Subcutaneous abdominal adipose tissue (tissue), 5 donors: Measurements from ENCODE around the gene SIPA1L3.

Source experiments
- H3K27ac ChIP-seq: one replicate; pipeline ENCODE4 v1.7.0; 2013; ENCODE audit warnings: low read depth, mild to moderate bottlenecking, inconsistent platforms, low read length, moderate library complexity
- H3K27me3 ChIP-seq, 5 donors: one replicate each; pipeline ENCODE4 v1.7.0; 2013; ENCODE audit warnings: low read length in 5 of 5, inconsistent platforms in 1 of 5; ENCODE audit not compliant: control insufficient read depth in 5 of 5, insufficient read depth in 4 of 5
- H3K36me3 ChIP-seq, 5 donors: one replicate each; pipeline ENCODE4 v1.7.0; 2013; ENCODE audit warnings: low read length in 5 of 5; ENCODE audit not compliant: control insufficient read depth in 5 of 5, insufficient read depth in 5 of 5
- H3K4me1 ChIP-seq, 5 donors: one replicate each; pipeline ENCODE4 v1.7.0; 2013; ENCODE audit warnings: low read length in 5 of 5, mild to moderate bottlenecking in 3 of 5, moderate library complexity in 1 of 5; ENCODE audit not compliant: control insufficient read depth in 5 of 5, insufficient read depth in 5 of 5
- H3K4me3 ChIP-seq, 5 donors: one replicate each; pipeline ENCODE4 v1.7.0; 2013; ENCODE audit warnings: low read length in 5 of 5, low read depth in 1 of 5
- H3K9ac ChIP-seq, 5 donors: one replicate each; pipeline ENCODE4 v1.7.0; 2013; ENCODE audit warnings: low read length in 5 of 5, mild to moderate bottlenecking in 4 of 5, moderate library complexity in 3 of 5
- H3K9me3 ChIP-seq, 5 donors: one replicate each; pipeline ENCODE4 v1.7.0; 2013; ENCODE audit warnings: low read length in 5 of 5; ENCODE audit not compliant: control insufficient read depth in 5 of 5
- donor health status: healthy.
- donor health status: healthy.
- donor health status: healthy.
- donor health status: healthy.
- donor health status: healthy.

The SIPA1L3 gene

DNA sequence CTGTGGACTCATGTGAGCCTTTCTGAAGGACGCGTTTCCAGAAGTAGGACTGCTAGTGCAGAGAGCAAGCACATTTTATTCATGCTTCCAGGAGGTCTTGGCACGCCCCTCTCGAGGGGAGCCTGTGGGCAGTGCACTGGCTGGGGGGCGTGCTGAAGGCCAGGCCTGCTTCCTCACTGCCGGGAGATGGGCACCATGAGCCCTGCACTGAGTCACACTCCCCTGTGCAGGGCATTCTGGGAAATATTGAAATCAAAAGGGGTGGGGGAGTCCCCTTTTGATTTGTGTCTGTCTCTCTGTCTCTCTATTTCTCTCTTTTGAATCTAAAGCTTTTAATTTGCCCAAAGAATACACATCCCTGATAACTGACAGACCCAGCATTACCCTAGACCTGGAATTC is 283.1 kb downstream of the SIPA1L3 start:
- peaks cover 0 to 33% (median 15%) of the 10 kb centered on the region in 5 donors for H3K36me3 ChIP-seq
- H3K9ac ChIP-seq: no peak overlapping the region
- no peak overlapping the region for H3K4me3 ChIP-seq

DNA sequence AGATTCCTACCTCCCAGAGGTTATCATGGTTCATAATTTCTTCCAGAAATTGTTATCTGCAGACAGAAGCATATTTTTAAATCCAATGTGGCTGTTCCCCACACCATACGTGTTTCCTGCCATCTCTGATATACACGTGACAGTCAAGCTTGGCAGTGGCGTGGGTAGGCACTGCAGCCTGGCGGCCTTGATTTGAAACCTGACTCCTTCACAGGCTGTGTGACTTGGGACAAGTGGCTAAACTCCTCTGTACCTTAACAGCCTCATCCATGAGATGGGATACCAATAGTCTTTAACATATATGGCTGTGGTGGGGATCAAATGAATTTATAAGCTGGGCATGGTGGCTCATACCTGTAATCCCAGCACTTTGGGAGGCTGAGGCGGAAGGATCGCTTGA is 283.8 kb downstream of the SIPA1L3 start:
- H3K9ac ChIP-seq: no peak overlapping the region
- peaks cover 0 to 30% (median 10%) of the 10 kb centered on the region in 5 donors for H3K36me3 ChIP-seq
- H3K4me3 ChIP-seq: no peak overlapping the region
- no peaks in the 10 kb centered on the region for H3K27me3 ChIP-seq
- H3K9me3 ChIP-seq: no peaks in the 10 kb centered on the region
- H3K4me1 ChIP-seq: no peaks in the 10 kb centered on the region
- H3K27ac ChIP-seq: no peak overlapping the region

More for the DNA sequence above, 283.1 kb downstream of the SIPA1L3 start:
- no peaks in the 10 kb centered on the region for H3K27me3 ChIP-seq
- H3K9me3 ChIP-seq: no peaks in the 10 kb centered on the region
- H3K4me1 ChIP-seq: no peaks in the 10 kb centered on the region
- no peak overlapping the region for H3K27ac ChIP-seq

DNA sequence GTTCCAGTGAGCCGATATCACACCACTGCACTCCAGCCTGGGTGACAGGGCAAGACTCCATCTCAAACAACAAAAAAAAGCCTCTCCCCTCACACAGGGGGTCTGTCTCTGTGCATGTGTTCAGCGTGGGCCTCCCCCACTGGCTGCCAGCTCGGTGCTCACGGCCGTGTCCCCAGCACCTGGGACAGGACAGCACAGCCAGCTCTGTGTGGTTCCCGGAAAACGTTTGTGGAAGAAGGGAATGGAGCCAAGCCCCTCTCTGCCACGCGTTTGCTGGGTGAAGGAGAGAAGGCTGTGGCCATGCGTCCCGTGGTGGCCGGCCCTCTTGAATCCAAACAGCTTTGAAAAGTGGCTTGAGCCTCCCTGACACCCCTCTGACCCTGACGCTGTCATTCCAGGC is 284.7 kb downstream of the SIPA1L3 start:
- H3K4me1 ChIP-seq: no peaks in the 10 kb centered on the region
- H3K9ac ChIP-seq: no peak overlapping the region
- peaks cover 0 to 28% (median 10%) of the 10 kb centered on the region in 5 donors for H3K36me3 ChIP-seq
- H3K4me3 ChIP-seq: no peak overlapping the region
- no peaks in the 10 kb centered on the region for H3K27me3 ChIP-seq
- no peak overlapping the region for H3K27ac ChIP-seq
- no peaks in the 10 kb centered on the region for H3K9me3 ChIP-seq

DNA sequence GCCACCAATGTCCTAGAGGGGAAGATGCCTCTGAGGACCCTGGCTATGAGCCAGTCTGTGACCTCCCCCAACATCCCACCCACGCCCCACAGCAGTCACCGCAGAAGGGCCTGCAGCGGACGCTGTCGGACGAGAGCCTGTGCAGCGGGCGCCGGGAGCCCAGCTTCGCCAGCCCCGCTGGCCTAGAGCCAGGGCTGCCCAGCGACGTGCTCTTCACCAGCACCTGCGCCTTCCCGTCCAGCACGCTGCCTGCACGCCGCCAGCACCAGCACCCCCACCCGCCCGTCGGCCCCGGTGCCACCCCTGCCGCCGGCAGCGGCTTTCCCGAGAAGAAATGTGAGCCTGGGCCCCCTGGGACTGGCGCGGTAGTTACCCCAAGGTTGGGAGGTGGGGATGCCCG is 286.4 kb downstream of the SIPA1L3 start:
- Histone ChIP-seq H3K36me3 (peaks cover 0 to 41% (median 18%) of the 10 kb centered on the region in 5 donors), H3K27ac (no peak overlapping the region)

DNA sequence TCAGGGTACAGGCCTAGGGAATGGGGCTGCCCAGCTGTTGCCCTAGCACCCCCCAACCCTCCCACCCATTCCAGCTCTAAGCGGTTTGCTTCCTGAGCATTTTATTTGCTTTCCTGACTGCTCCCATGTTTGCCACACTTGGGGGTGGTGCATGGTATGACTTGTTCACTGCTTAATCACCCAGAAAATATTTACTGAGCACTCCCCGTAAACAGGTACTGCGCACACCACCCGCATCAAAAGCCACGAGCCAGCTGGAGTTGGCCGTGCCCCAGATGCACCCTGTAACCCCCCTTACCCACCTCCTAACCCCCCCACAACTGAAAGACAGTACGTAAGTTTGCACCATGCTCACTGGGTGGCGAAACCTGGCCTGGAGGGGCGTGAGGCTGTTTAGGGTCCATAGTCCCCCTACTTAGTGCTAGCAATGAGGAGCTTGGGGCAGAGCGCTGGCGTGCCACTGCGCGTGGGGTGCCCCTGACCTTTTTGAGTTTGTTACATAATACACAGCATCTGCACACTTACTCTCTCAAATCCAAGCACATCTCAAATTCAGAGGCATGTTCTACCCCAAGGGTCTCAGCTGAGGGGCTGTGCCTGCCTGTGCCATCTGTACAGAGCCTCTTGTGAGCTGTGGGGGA is 287.2 kb downstream of the SIPA1L3 start:
- Histone ChIP-seq H3K27ac (no peak overlapping the region), H3K4me3 (no peak overlapping the region), H3K27me3 (no peaks in the 10 kb centered on the region), H3K36me3 (peaks cover 0 to 49% (median 24%) of the 10 kb centered on the region in 5 donors), H3K9me3 (no peaks in the 10 kb centered on the region), H3K4me1 (no peaks in the 10 kb centered on the region), H3K9ac (no peak overlapping the region)

More for the DNA sequence above, 286.4 kb downstream of the SIPA1L3 start:
- H3K9me3 ChIP-seq: no peaks in the 10 kb centered on the region
- H3K9ac ChIP-seq: no peak overlapping the region
- no peak overlapping the region for H3K4me3 ChIP-seq
- H3K27me3 ChIP-seq: no peaks in the 10 kb centered on the region
- H3K4me1 ChIP-seq: no peaks in the 10 kb centered on the region

DNA sequence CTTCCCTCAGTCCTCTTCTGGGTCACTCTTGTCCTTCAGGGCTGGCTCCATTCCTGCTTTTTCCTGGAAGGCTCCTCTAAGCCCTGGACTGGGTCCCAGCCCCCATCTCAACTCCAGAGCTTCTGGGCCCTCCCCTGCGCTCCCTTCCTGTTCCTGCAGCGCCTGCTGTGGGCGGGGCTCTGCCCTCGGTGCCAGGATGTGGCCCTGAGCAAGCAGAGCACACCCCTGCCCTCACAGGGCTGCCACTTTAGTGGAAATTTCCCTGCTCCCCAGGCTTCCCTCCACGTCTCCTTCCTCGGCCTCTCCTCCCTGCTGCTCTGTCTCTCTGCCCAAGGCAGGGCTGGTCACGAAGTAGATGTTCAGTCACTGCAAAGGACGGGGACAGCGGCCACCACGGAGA is 288.2 kb downstream of the SIPA1L3 start:
- Histone ChIP-seq H3K9me3 (no peaks in the 10 kb centered on the region), H3K27ac (no peak overlapping the region), H3K9ac (no peak overlapping the region), H3K36me3 (peaks cover 0 to 51% (median 25%) of the 10 kb centered on the region in 5 donors), H3K4me3 (no peak overlapping the region), H3K4me1 (no peaks in the 10 kb centered on the region), H3K27me3 (no peaks in the 10 kb centered on the region)

DNA sequence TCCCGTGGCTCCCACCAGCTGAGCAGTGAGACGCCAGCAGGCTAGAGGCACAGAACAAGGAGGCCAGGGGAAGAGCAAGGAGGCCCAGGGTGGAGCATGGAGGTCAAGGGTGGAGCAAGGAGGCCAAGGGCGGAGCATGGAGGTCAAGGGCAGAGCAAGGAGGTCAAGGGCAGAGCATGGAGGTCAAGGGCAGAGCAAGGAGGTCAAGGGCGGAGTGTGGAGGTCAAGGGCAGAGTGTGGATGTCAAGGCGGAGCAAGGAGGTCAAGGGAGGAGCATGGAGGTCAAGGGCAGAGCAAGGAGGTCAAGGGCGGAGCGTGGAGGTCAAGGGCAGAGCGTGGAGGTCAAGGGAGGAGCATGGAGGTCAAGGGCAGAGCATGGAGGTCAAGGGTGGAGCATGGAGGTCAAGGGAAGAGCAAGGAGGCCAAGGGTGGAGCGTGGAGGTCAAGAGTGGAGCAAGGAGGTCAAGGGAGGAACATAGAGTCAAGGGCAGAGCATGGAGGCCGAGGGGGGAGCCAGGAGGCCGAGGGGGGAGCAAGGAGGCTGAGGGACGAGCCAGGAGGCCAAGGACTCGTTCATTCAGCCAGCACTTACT is 289.3 kb downstream of the SIPA1L3 start:
- H3K9me3 ChIP-seq: no peaks in the 10 kb centered on the region
- peaks cover 0 to 57% (median 28%) of the 10 kb centered on the region in 5 donors for H3K36me3 ChIP-seq
- H3K27ac ChIP-seq: no peak overlapping the region
- H3K27me3 ChIP-seq: no peaks in the 10 kb centered on the region
- no peak overlapping the region for H3K9ac ChIP-seq
- no peaks in the 10 kb centered on the region for H3K4me1 ChIP-seq
- H3K4me3 ChIP-seq: no peak overlapping the region

DNA sequence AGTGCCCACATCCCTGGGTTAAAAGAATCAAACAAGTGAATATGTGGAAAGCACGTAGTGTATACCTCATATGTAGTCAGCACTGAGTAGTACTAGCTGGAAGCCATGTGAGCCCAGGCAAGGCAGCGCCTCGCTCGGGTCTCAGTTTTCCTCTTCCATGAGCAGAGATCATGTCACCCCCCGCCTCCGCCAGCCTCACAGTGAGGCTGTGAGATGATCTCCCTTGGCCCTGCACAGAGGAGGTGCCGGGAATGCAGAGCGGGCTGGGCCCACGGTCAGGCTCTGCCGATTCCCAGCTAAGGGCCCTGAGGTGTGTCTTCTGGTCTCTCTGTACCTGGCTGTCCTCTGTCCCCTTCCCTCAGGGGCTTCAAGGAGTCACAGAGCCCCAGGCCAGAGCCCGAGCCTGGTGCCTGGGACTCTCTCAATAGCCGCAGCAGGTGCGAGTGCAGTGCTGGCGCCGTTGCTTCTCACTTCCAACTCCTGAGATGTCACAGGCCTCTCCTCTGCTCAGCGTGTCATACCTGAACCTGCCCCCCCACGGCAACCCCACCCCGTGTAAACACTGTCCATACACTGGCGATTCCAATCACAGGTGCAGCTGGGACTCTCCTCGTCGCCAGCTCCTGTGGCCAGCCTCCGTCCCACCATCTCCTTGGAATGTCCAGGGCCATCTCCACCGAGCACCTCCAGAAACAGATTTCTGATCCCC is 290.1 kb downstream of the SIPA1L3 start:
- Histone ChIP-seq H3K4me1 (no peaks in the 10 kb centered on the region), H3K27me3 (no peaks in the 10 kb centered on the region), H3K27ac (no peak overlapping the region), H3K9me3 (no peaks in the 10 kb centered on the region), H3K36me3 (peaks cover 0 to 59% (median 32%) of the 10 kb centered on the region in 5 donors), H3K9ac (no peak overlapping the region), H3K4me3 (no peak overlapping the region)

DNA sequence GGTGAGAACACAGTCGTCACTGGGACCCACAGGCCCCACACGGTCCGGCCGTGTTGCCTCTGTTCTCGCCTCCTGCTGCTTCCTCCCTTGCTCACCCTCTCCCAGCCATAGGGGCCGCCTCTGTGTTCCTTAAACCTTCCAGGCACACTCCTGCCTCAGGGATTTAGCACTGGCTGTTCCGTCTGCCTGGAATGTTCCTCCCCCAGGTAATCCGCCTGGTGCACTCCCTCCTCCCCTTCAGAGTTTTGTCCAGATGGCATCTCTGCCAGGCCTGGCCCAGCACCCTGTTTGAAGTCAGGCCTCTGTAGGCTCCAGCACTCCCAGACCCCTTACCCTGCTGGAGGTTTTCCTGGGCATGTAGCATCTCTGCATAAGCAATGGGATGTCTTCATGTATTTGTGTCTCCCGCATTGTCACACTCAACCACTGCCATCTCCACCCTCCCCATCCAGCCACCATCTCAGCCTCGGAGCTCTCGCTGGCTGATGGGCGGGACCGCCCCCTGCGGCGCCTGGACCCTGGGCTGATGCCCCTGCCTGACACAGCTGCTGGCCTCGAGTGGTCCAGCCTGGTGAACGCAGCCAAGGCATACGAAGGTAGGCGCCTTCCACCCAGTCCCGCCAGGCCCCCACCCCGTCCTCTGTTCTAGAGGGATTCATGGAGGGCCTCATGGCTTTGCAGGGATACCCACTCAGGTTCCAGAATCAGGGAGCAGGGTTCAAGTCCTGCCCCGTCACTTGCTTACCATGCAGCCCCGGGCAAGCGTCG is 291.1 kb downstream of the SIPA1L3 start:
- Histone ChIP-seq H3K27me3 (no peaks in the 10 kb centered on the region), H3K4me1 (no peaks in the 10 kb centered on the region), H3K4me3 (no peak overlapping the region), H3K9ac (no peak overlapping the region), H3K27ac (no peak overlapping the region), H3K36me3 (peaks cover 0 to 59% (median 33%) of the 10 kb centered on the region in 5 donors), H3K9me3 (no peaks in the 10 kb centered on the region)
